ENCODE measurements around the gene PDE6H.

GRCh38 chr12:14956024-14956891 is 16.6 kb upstream of the PDE6H start:
- no peak for TF ChIP-seq RARB (CRISPR knock-in tag; IDR thresholded peaks at IDR 0.05)
- TF ChIP-seq OSR1 (CRISPR knock-in tag; IDR thresholded peaks at IDR 0.05) = no peak
- TF ChIP-seq ZFP3 (CRISPR knock-in tag; IDR thresholded peaks at IDR 0.05) = no peak
- no peak for TF ChIP-seq TSHZ2 (CRISPR knock-in tag; IDR thresholded peaks at IDR 0.05)
- no peak for TF ChIP-seq ZC3H10 (CRISPR knock-in tag; IDR thresholded peaks at IDR 0.05)
